Measurements from ENCODE around the gene TBC1D1. TPM values are rescaled to one million over a fixed set of nuclear protein-coding genes. Genes with fewer than 3 reads are reported as not detected.

Gene TBC1D1
- total RNA-seq, 4 donors from 2014 or later = 122 to 258 (median 139) TPM

DNA sequence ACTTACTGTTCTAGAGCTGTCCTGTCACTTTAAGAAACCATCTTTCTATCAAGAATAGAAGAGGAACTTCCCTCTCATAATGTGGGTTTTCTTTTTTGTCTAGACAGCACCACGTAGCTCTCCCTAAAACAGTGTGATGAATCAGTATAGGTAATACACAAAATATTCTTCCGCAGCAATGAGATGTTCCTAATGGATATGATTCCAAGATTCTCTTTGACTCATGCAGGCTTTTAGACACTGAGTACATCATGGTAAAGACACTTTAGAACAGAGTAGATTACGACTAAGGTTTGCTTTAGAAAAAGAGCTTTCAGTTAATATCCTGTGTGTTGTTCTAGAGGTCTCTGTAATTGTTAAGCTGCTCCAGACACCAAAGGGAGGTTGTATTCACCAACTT lies 139.1 kb downstream of the TBC1D1 start:
- 42 to 53% methylated on average over 3 of the region's 3 CpGs for WGBS, 2 donors (ENCODE audit: low coverage in 1 of 2)
- H3K36me3 ChIP-seq = peaks cover 0 to 18% (median 3%) of the 10 kb centered on the region in 4 donors
- TF ChIP-seq, protein P1, sequence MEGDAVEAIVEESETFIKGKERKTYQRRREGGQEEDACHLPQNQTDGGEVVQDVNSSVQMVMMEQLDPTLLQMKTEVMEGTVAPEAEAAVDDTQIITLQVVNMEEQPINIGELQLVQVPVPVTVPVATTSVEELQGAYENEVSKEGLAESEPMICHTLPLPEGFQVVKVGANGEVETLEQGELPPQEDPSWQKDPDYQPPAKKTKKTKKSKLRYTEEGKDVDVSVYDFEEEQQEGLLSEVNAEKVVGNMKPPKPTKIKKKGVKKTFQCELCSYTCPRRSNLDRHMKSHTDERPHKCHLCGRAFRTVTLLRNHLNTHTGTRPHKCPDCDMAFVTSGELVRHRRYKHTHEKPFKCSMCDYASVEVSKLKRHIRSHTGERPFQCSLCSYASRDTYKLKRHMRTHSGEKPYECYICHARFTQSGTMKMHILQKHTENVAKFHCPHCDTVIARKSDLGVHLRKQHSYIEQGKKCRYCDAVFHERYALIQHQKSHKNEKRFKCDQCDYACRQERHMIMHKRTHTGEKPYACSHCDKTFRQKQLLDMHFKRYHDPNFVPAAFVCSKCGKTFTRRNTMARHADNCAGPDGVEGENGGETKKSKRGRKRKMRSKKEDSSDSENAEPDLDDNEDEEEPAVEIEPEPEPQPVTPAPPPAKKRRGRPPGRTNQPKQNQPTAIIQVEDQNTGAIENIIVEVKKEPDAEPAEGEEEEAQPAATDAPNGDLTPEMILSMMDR (IDR thresholded peaks at IDR 0.05) = no peak
- no peak for TF ChIP-seq POLR2AphosphoS5 (IDR thresholded peaks at IDR 0.05)
- TF ChIP-seq EP300 (IDR thresholded peaks at IDR 0.05; ENCODE audit: low read depth) = no peak
- no peak for TF ChIP-seq POLR2A (IDR thresholded peaks at IDR 0.05)
- peaks cover 0 to 20% (median 5%) of the 10 kb centered on the region in 4 donors for H3K4me1 ChIP-seq
- no peaks in the 10 kb centered on the region for H3K27me3 ChIP-seq
- intact Hi-C loops (cut with DNase I; ENCODE audit: low total_unique reads) = loop anchor here (10.0 kb wide), 2 partner anchors 205 to 425 kb away; partner anchors contain the start of gene PGM2
- H3K9me3 ChIP-seq = no peaks in the 10 kb centered on the region
- in situ Hi-C loops (cut with MboI; ENCODE audit: low pct_ligation_motif_present in 1 of 4, low pct_unique_long_range_greater_than_20kb in 1 of 4, low sequenced_read_pairs in 3 of 4) = loop anchor here (5.0 to 25.0 kb wide), 6 partner anchors 143 to 425 kb away; partner anchors contain the start of gene TBC1D1 (in 1 of the 4)
- DNase-seq = no peak
- no peak overlapping the region for H3K4me3 ChIP-seq
- peak overlapping the region in 3 of 4 donors; percentile 37 to 56 (median 51) for H3K27ac ChIP-seq

DNA sequence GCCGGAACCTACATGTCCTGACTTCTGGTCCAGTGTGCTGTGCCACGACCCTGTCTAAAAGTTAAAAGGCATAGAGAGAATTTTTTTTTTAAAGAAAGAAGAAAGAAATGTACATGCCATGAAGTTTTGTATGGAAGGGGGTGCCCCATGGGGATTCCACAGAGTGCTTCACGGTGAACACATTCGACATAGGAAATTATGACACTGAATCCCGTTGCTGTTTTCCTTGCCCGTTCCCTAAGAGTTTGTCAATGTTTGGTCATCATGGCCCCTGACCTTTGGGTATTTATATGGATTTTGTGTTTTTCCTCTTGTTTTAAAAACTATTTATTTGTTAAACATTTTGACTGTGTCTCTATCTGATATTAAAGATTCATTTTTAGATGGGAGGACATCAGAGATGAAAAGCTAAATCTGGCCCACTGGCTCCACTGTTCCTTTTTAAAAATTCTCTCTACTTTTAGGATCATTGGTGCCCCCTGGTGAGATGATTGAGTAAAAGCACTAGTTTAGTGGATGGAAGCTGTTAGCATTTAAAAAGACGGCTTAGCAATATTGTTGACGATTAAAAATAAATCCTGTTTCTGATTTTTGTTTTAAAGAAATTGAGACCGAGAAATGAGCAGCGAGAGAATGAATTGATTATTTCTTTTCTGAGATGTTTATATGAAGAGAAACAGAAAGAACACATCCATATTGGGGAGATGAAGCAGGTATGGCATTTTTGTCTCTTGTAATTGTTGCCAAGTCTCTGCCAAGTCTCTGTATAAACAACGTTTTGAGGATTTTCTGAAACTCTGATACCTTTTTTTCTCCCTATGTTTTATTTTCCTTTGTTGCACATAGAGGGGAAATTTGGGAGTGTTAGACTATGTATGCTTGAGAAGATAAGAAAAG lies 144.3 kb downstream of the TBC1D1 start:
- 63 to 67% methylated on average over 11 of the region's 11 CpGs for WGBS, 2 donors (ENCODE audit: low coverage in 1 of 2)
- Histone ChIP-seq H3K9me3 (no peaks in the 10 kb centered on the region), H3K4me3 (no peak overlapping the region), H3K27me3 (no peaks in the 10 kb centered on the region), H3K36me3 (peaks cover 0 to 4% (median 0%) of the 10 kb centered on the region in 4 donors), H3K27ac (peak overlapping the region in 3 of 4 donors; percentile 4 to 33 (median 17)), H3K4me1 (peaks cover 0 to 5% (median 2%) of the 10 kb centered on the region in 4 donors)
- no peak for DNase-seq
- in situ Hi-C loops (cut with MboI; ENCODE audit: low pct_ligation_motif_present in 1 of 4, low pct_unique_long_range_greater_than_20kb in 1 of 4, low sequenced_read_pairs in 3 of 4) (loop anchor here (5.0 to 25.0 kb wide), 6 partner anchors 148 to 430 kb away; partner anchors contain the start of gene TBC1D1 (in 1 of the 4)), intact Hi-C loops (cut with DNase I; ENCODE audit: low total_unique reads) (loop anchor here (10.0 kb wide), 2 partner anchors 210 to 430 kb away; partner anchors contain the start of gene PGM2)
- TF ChIP-seq, protein P1 (IDR thresholded peaks at IDR 0.05) = peak; percentile 65 to 86 (median 68)
- TF ChIP-seq EP300 (IDR thresholded peaks at IDR 0.05; ENCODE audit: low read depth) (no peak), POLR2AphosphoS5 (IDR thresholded peaks at IDR 0.05) (no peak), POLR2A (IDR thresholded peaks at IDR 0.05) (no peak)

DNA sequence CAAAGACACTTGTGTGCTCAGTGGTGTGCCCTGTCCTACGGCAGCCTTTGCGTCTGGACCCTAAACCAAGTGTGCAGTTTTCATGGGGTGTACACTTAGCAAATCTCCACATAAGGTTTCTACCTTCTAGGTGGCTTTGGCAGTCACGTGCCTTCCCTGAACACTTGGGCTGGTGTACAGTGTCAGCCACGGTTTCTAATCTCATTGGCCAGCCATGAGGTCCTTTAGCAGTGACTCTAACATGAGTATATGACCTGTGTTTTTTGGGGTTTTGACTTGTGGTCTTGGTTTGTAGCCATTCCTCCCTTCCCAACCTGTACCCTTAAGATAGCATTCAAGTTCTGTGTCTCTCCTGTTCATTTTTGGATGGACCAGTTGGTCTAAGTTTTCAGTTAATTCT lies 145.7 kb downstream of the TBC1D1 start:
- no peak overlapping the region for H3K4me3 ChIP-seq
- no peaks in the 10 kb centered on the region for H3K27me3 ChIP-seq
- H3K4me1 ChIP-seq = peaks cover 0 to 4% (median 2%) of the 10 kb centered on the region in 4 donors
- 92% methylated on average over 3 to 4 of the region's 4 CpGs for WGBS, 2 donors (ENCODE audit: low coverage in 1 of 2)
- peak overlapping the region in 2 of 4 donors; percentile 2 for H3K27ac ChIP-seq
- TF ChIP-seq POLR2AphosphoS5 (IDR thresholded peaks at IDR 0.05) (no peak), EP300 (IDR thresholded peaks at IDR 0.05; ENCODE audit: low read depth) (no peak)
- H3K36me3 ChIP-seq = no peaks in the 10 kb centered on the region
- intact Hi-C loops (cut with DNase I; ENCODE audit: low total_unique reads) = loop anchor here (10.0 kb wide), 2 partner anchors 212 to 432 kb away; partner anchors contain the start of gene PGM2
- in situ Hi-C loops (cut with MboI; ENCODE audit: low pct_ligation_motif_present in 1 of 4, low pct_unique_long_range_greater_than_20kb in 1 of 4, low sequenced_read_pairs in 3 of 4) = loop anchor here (5.0 to 25.0 kb wide), 5 partner anchors 149 to 432 kb away; partner anchors contain the start of gene TBC1D1 (in 1 of the 4)
- DNase-seq = no peak
- no peaks in the 10 kb centered on the region for H3K9me3 ChIP-seq

- whole genome bisulfite sequencing, 2 donors (ENCODE audit: low coverage in 1 of 2) = 87 to 89% methylated on average over 8 of the region's 8 CpGs
- in situ Hi-C loops (cut with MboI; ENCODE audit: low pct_ligation_motif_present in 1 of 4, low pct_unique_long_range_greater_than_20kb in 1 of 4, low sequenced_read_pairs in 3 of 4) = loop anchor here (5.0 to 25.0 kb wide), 5 partner anchors 150 to 433 kb away; partner anchors contain the start of gene TBC1D1 (in 1 of the 4)
- no peak for DNase-seq
- TF ChIP-seq EP300 (IDR thresholded peaks at IDR 0.05; ENCODE audit: low read depth) (no peak), POLR2A (IDR thresholded peaks at IDR 0.05) (no peak), POLR2AphosphoS5 (IDR thresholded peaks at IDR 0.05) (no peak)
- TF ChIP-seq, protein P1 (IDR thresholded peaks at IDR 0.05) = no peak
- Histone ChIP-seq H3K36me3 (no peaks in the 10 kb centered on the region), H3K4me3 (no peak overlapping the region), H3K27me3 (no peaks in the 10 kb centered on the region), H3K4me1 (peaks cover 0 to 4% (median 2%) of the 10 kb centered on the region in 4 donors), H3K27ac (peak overlapping the region in 2 of 4 donors; percentile 2 to 14), H3K9me3 (no peaks in the 10 kb centered on the region)
- intact Hi-C loops (cut with DNase I; ENCODE audit: low total_unique reads) = loop anchor here (10.0 kb wide), 2 partner anchors 213 to 433 kb away; partner anchors contain the start of gene PGM2
Measured at GRCh38 chr4:38037612-38038011, 146.7 kb downstream of the TBC1D1 start.

Data from transverse colon (tissue), 4 donors.